ENCODE data around the gene CDC73.

Gene CDC73

GRCh38 chr1:193141804-193142203 lies 20.0 kb downstream of the CDC73 start:
- no peaks in the 10 kb centered on the region for H3K9me3 ChIP-seq (replicated peaks; ENCODE audit: insufficient read depth, low read length)
- H3K36me3 ChIP-seq (replicated peaks; ENCODE audit: insufficient read depth, low read length): peaks cover 25% of the 10 kb centered on the region
- H2AFZ ChIP-seq (ENCODE audit: low read length): no peak overlapping the region
- no peaks in the 10 kb centered on the region for H3K9me2 ChIP-seq (replicated peaks; ENCODE audit: insufficient read depth, low read length)
- DNase-seq: no peak
- 0 out of 2 replicates have a peak, but pooled peaks cover 8% of the 10 kb centered on the region for H3K4me1 ChIP-seq (ENCODE audit: low read length)
- no peak overlapping the region for H3K4me3 ChIP-seq (ENCODE audit: low read length)
- H3K79me2 ChIP-seq (ENCODE audit: low read length): peaks cover 66% of the 10 kb centered on the region
- H3K27me3 ChIP-seq (replicated peaks; ENCODE audit: insufficient read depth, low read length): no peaks in the 10 kb centered on the region
- 0 out of 2 replicates have a peak, but pooled peaks cover 3% of the 10 kb centered on the region for H3F3A ChIP-seq (ENCODE audit: insufficient read depth, low read length)
- H4K20me1 ChIP-seq (ENCODE audit: insufficient read depth, low read length): no peaks in the 10 kb centered on the region; the same call in 1 of the 2 replicates
- TF ChIP-seq EZH2phosphoT487 (IDR thresholded peaks at IDR 0.05; ENCODE audit: low read length) (no peak), CTCF (IDR thresholded peaks at IDR 0.05; ENCODE audit: low read length) (no peak), EZH2 (optimal IDR thresholded peaks at IDR 0.05; ENCODE audit: low read depth, low read length) (no peak)
- no peak overlapping the region for H3K9ac ChIP-seq (ENCODE audit: low read length)
- H3K27ac ChIP-seq (ENCODE audit: low read length): no peak overlapping the region
- H3K4me2 ChIP-seq (ENCODE audit: low read depth, low read length): no peak overlapping the region

GRCh38 chr1:193142409-193142808 lies 20.6 kb downstream of the CDC73 start:
- TF ChIP-seq EZH2 (optimal IDR thresholded peaks at IDR 0.05; ENCODE audit: low read depth, low read length) (no peak), CTCF (IDR thresholded peaks at IDR 0.05; ENCODE audit: low read length) (no peak), EZH2phosphoT487 (IDR thresholded peaks at IDR 0.05; ENCODE audit: low read length) (no peak)
- H3K27me3 ChIP-seq (replicated peaks; ENCODE audit: insufficient read depth, low read length): no peaks in the 10 kb centered on the region
- H3K9me3 ChIP-seq (replicated peaks; ENCODE audit: insufficient read depth, low read length): no peaks in the 10 kb centered on the region
- no peak overlapping the region for H3K9ac ChIP-seq (ENCODE audit: low read length)
- H2AFZ ChIP-seq (ENCODE audit: low read length): no peak overlapping the region
- no peak overlapping the region for H3K27ac ChIP-seq (ENCODE audit: low read length)
- peaks cover 62% of the 10 kb centered on the region for H3K79me2 ChIP-seq (ENCODE audit: low read length)
- no peak overlapping the region for H3K4me3 ChIP-seq (ENCODE audit: low read length)
- H3F3A ChIP-seq (ENCODE audit: insufficient read depth, low read length): 0 out of 2 replicates have a peak, but pooled peaks cover 3% of the 10 kb centered on the region
- DNase-seq: no peak
- peaks cover 22% of the 10 kb centered on the region; the same call in 1 of the 2 replicates for H3K36me3 ChIP-seq (replicated peaks; ENCODE audit: insufficient read depth, low read length)
- no peaks in the 10 kb centered on the region; the same call in 1 of the 2 replicates for H4K20me1 ChIP-seq (ENCODE audit: insufficient read depth, low read length)
- H3K4me1 ChIP-seq (ENCODE audit: low read length): 0 out of 2 replicates have a peak, but pooled peaks cover 8% of the 10 kb centered on the region
- H3K9me2 ChIP-seq (replicated peaks; ENCODE audit: insufficient read depth, low read length): no peaks in the 10 kb centered on the region
- H3K4me2 ChIP-seq (ENCODE audit: low read depth, low read length): no peak overlapping the region

DNA sequence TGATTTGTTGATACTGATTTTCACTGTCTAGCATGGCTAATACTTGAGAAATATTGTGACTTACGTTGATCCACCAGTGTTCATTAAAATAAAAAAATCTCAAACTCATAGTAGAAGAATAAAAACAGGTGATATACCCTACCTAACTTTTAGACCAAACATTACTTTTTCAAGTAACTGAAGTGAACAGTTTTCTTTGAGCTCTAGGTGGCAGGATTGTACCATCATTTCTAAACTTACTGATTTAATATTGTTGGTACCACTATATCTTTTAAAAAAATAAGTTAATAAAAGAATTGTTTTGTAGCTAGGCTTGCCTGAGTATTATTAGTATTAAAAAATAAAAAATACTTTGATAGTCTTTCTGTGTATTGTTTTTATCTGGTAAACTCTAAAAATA lies 21.5 kb downstream of the CDC73 start:
- Histone ChIP-seq H3K79me2 (ENCODE audit: low read length) (peaks cover 59% of the 10 kb centered on the region), H4K20me1 (ENCODE audit: insufficient read depth, low read length) (no peaks in the 10 kb centered on the region; the same call in 1 of the 2 replicates), H3K9me3 (replicated peaks; ENCODE audit: insufficient read depth, low read length) (no peaks in the 10 kb centered on the region), H3K36me3 (replicated peaks; ENCODE audit: insufficient read depth, low read length) (peaks cover 21% of the 10 kb centered on the region), H3K4me3 (ENCODE audit: low read length) (no peak overlapping the region), H3F3A (ENCODE audit: insufficient read depth, low read length) (0 out of 2 replicates have a peak, but pooled peaks cover 3% of the 10 kb centered on the region), H3K27ac (ENCODE audit: low read length) (no peak overlapping the region), H3K4me2 (ENCODE audit: low read depth, low read length) (no peak overlapping the region), H2AFZ (ENCODE audit: low read length) (no peak overlapping the region), H3K9ac (ENCODE audit: low read length) (no peak overlapping the region), H3K4me1 (ENCODE audit: low read length) (0 out of 2 replicates have a peak, but pooled peaks cover 8% of the 10 kb centered on the region), H3K27me3 (replicated peaks; ENCODE audit: insufficient read depth, low read length) (no peaks in the 10 kb centered on the region), H3K9me2 (replicated peaks; ENCODE audit: insufficient read depth, low read length) (no peaks in the 10 kb centered on the region)
- TF ChIP-seq CTCF (IDR thresholded peaks at IDR 0.05; ENCODE audit: low read length) (peak; percentile 33), EZH2phosphoT487 (IDR thresholded peaks at IDR 0.05; ENCODE audit: low read length) (no peak)
- no peak for DNase-seq

All from MM.1S (cell line).